Activated CD8-positive, alpha-beta memory T cell treated with anti-CD3 and anti-CD28 coated beads for 48 hours (primary cell): ENCODE measurements around the gene MYG1.
"Not testable (repeated sequence)": the region's sequence is repeated elsewhere in the genome, so short reads cannot be mapped to it uniquely, and the experiment has no call there.

Source experiments
- DNase-seq, 3 experiments: peaks; one replicate each; pipeline ENCODE4 v3.0.0-alpha.2; 2020; ENCODE audit warnings: low read depth in 2 of 3, low spot score in 2 of 3

MYG1 gene

DNA sequence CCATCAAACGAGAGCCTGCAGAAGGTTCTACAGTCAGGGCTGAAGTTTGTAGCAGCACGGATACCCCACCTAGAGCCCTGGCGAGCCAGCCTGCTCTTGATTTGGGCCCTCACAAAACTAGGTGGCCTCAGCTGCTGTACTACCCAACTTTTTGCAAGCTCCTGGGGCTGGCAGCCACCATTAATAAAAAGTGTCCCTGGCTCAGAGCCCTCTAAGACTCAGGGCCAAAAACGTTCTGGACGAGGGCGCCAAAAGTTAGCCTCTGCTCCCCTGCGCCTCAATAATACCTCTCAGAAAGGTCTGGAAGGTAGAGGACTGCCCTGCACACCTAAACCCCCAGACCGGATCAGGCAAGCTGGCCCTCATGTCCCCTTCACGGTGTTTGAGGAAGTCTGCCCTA is 13.0 kb upstream of the MYG1 start:
- DNase-seq: no peak

DNA sequence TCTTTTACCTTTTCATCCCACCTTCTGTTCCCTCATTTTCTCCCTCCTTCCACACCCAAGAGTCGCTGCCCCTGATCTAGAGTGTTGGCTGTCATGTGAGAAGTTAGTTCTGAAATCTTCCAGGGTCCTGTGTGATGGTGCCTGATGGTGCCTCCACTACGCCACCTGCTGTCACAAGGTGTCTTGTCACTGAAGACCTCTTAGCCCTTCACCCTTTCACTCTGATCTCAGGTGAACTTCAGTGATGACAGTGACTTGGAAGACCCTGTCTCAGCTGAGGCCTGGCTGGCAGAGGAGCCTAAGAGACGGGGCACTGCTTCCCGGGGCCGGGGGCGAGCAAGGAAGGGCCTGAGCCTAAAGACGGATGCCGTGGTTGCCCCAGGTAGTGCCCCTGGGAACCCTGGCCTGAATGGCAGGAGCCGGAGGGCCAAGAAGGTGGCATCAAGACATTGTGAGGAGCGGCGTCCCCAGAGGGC is 11.7 kb upstream of the MYG1 start:
- DNase-seq: no peak

DNA sequence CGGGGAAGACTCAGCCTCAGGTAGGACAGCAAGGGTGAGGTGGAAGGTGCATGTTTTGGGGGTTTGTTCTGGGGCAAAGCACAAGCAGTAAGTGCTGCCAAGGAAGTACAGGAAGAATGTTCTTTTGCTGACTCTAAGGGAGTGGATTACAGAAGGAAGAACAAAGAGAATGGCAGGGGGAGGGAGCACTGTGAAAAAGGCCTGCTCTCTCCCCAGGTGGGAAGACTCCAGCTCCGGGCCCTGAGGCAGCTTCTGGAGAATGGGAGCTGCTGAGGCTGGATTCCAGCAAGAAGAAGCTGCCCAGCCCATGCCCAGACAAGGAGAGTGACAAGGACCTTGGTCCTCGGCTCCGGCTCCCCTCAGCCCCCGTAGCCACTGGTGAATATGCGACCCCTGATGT is 11.2 kb upstream of the MYG1 start:
- no peak for DNase-seq

DNA sequence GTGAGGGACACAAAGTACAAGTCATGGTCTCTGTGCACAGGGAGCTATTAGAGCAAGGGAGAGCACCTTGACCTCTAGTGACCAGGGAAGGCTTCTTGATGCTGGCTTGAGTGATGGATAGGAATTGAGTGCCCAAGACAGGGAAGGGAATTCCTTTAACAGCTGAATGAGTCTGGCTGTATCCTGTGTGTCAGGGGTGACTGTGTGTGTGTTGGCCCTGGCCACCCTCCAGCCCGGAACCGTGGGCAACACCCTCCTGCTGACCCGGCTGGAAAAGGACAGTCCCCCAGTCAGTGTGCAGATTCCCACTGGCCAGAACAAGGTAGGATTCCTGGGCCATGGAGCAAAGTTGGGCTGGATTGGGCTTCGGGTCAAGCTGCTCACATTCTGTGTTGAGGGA is 9.6 kb upstream of the MYG1 start:
- no peak for DNase-seq

DNA sequence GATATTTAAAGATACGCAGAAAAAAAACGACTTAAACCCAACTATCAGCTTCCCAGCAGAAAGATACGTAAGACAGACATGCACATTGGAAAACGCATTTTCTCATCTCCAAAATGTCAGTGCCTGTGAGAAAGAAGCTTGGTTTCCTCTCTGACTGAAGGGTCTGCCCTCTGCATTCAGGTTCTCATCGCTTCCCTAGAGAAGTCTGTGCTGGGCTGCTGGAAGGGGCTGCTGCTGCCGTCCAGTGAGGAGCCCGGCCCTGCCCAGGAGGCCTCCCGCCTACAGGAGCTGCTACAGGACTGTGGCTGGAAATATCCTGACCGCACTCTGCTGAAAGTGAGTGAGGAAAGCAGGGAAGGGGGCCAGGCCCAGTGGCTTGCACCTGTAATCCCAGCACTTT is 8.8 kb upstream of the MYG1 start:
- no peak for DNase-seq

DNA sequence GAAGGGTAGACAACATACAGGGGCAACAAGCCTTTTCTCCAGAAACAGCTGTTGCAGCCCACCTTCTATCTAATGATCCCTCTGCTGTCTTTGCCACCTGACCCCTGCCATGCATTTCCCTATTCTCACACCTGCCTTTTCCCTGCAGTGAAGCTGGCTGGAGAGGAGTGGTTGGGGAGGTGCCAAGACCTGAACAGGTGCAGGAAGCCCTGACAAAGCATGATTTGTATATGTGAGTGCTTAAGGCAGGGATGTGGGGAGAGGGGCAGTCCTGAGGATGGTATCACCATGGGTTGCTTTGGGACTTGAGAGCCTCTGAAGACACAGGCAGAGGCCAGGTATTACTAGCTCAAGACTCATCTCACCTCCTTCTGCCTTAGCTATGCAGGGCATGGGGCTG is 7.1 kb upstream of the MYG1 start:
- DNase-seq: no peak

DNA sequence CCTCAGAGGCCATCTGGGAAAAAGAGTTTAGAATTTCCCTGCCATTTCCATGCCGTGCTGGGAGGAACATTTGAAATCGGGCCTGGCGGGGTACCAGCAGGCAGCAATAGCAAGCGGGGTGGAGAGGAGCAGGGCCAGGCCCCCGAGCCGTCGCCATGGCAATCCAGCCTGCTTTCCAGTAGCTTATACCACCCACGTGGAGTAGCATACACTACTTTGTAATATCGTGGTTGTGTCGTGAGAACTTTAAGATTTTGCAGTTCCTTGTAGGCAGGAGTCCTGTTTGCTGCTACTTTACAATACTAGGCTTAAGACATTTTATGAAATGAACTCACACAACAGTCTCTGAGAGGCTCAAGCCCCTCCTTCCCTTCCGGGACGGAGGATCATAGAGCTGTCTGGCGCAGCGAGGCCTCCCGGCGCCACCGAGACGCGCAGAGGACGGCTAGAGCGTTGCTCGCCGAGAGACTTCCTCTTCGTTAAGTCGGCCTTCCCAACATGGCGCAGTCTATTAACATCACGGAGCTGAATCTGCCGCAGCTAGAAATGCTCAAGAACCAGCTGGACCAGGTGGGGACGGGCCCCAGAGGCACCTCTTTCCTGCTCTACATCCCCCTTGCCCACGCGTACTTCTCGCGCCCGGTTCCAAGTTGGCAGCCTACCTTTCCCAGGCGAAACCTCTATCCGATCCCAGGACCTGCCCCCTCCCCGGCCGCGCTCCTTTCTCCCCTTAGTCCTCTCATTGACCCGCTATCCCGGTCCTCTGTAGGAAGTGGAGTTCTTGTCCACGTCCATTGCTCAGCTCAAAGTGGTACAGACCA is 4.2 kb upstream of the MYG1 start, which contains the start of gene PFDN5:
TSS of gene PFDN5 (plus strand) at position 473 of the 821 bp plus-strand sequence. CDS start at position 499, 26 bp downstream.
- DNase-seq: peak; percentile 55 to 68 (median 67)

DNA sequence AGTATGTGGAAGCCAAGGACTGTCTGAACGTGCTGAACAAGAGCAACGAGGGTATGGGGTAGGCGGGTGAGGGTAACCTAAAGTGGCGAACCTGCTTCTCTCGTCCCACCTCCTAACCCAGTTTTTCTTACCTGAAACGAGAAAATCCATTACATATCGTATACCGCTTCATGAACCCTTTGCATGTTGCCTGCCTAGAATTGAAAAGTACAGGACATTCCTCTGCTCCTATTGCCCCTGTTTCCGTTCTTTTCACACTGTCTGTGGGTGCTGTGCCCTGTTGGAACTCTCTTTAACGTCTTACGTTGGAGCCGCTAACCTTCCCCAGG is 3.6 kb upstream of the MYG1 start:
- no peak for DNase-seq

DNA sequence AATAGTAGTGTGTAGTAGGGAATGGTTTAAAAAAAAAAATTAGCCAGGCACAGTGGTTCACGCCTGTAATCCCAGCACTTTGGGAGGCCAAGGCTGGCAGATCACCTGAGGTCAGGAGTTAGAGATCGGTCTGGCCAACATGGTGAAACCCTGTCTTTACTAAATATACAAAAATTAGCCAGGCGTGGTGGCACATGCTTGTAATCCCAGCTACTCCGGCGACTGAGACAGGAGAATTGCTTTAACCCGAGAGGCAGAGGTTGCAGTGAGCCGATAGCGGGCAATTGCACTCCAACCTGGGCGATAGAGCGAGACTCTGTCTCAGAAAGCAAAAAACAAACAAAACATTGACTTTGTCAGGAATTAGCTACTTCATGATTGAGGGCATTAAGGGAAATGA is 2.4 kb upstream of the MYG1 start:
- not testable (repeated sequence) for DNase-seq

DNA sequence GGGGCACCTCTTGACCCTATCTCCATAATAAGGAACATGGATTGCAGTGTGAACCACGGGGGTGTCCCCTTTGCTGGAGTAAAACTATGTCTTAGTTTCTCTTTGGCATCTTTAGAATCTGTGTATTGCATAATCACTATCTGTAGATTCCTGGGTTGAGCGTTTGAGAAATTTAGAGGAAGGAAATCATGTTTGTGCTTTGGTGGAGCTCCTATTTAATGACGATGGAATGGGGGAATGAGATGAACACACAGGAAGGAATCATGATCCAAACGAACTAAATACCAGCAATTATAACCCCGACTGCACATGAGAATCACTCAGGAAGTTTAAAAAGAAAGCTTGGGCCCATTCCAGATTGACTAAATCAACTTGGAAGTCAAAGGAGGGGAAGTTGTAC is 1.3 kb upstream of the MYG1 start:
- no peak for DNase-seq

DNA sequence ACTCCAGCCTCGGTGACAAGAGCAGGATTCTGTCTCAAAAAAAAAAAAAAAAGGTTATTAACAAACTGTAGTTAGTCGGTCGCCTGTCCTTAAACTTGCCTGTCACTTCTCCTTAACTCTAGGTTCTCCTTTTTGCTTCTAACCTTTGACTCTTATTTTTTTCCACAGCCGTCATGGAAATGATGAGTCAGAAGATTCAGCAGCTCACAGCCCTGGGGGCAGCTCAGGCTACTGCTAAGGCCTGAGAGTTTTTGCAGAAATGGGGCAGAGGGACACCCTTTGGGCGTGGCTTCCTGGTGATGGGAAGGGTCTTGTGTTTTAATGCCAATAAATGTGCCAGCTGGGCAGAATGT is 418 bp upstream of the MYG1 start:
- DNase-seq: peak in 1 of 3 experiments; percentile 14

DNA sequence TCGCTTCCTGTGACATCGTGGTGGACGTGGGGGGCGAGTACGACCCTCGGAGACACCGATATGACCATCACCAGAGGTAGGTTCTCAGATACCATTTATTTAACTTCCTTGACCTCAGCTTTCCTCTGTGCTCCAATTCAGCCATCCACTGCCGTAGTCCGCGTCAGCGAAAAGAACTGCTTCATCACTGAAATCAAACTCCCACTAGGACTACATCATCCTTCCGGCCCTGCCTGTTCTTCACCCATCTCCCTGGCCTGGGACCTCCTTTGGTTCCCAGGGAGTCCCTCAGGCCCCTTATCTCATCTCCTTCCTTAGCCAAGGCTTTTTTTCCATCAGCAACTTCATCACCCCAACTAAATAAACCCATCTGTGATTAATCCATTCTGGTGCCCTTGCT is 692 bp downstream of the MYG1 start:
- no peak for DNase-seq

DNA sequence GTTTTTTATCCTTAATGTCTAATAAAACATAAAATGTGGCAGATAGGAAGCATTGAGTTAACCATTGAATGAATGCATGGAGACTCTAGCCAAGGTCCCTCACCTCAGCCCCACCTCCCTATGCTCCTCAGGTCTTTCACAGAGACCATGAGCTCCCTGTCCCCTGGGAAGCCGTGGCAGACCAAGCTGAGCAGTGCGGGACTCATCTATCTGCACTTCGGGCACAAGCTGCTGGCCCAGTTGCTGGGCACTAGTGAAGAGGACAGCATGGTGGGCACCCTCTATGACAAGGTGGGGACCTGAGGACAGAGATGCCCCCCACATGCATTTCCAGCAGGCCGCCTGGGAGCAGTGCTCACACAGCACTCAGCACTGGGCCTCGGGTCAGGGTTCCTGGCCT is 3.4 kb downstream of the MYG1 start:
- no peak for DNase-seq

DNA sequence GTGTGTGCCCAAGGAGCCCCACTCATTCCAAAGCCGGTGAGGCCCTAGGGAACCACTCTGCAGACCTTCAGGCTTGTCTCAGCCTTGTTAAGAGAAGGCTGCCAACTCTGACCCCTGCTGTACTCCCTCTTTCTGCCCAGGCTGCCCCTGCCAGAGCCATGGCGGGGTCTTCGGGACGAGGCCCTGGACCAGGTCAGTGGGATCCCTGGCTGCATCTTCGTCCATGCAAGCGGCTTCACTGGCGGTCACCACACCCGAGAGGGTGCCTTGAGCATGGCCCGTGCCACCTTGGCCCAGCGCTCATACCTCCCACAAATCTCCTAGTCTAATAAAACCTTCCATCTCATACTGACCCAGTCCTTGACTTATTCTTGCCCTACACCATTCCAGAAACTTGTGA is 7.3 kb downstream of the MYG1 start:
- no peak for DNase-seq

DNA sequence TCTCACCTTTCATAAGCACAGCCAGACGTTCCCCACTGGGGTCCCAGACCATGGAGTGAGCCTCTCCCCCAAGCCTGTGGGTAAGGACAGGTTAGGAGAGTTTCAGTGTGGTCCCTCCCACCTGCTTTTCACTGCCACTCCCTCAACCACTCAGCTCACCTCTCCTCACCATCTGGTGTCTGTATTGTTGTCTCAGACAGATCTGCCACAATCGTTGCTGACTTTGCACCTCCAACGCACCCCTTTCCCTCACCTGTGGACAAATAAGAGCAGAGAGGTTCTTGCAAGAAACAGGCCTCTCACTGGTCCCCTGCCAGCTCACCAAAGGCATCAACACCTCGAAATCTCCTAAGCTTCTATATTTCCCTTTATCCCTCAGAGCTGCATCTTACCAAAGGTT is 8.8 kb downstream of the MYG1 start:
- DNase-seq: no peak

DNA sequence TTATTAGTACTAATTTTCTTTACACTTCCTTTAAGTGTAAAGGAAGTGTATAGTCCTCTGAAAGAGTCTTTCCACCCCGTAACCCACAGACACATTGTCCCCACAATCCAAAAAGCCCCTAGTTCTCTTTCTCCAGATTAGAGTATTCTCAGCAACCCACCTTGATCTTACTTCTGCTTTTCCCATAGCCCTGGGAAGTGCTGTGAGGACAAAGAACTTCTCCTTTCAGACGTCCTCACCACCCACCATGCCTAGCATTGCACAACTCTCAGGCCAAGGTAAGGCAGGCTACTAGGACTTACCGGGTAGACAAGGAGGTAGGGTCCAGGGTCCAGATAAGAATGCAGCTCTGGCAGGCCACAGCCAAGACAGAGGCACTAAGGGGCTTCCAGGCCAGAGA is 14.5 kb downstream of the MYG1 start:
- DNase-seq: no peak

DNA sequence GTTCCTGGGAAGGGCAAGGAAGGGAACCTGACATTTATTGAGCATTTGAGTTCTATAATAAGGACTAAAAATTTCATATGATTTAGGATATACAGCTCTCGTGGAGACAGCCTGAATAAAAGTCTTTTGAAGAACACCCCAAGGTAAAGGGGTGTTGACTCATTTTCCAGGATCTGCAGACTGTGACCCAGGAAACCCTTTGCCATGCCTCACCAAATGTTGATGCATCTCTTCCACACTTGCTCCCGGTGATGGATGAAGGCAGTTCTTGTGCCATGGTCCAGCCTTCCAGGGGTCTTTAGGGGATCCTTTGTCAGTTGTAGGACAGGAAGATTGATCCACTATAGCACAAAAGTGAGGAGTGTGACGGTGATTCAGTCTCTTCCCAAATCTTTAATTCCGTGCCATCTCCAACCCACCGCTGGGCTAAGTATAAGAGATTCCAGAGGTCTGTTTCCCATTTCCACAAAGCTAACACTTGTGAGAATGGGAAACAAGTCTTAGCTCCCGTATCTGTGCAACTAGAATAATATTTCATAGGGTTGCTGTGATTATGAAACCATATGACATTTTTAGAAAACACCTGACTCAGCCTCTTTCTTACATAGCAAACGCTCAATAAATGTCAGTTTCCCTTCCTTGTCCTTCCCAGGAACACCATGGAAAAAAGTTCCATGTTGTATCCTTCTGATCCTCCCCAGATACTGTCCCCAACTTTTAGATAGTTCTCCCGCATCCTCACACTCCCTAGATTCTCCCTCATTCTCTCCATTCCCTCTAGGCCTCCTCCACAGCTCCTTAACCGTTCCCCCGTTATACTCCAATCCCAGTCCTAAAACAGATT is 21.1 kb downstream of the MYG1 start:
- DNase-seq: no peak

DNA sequence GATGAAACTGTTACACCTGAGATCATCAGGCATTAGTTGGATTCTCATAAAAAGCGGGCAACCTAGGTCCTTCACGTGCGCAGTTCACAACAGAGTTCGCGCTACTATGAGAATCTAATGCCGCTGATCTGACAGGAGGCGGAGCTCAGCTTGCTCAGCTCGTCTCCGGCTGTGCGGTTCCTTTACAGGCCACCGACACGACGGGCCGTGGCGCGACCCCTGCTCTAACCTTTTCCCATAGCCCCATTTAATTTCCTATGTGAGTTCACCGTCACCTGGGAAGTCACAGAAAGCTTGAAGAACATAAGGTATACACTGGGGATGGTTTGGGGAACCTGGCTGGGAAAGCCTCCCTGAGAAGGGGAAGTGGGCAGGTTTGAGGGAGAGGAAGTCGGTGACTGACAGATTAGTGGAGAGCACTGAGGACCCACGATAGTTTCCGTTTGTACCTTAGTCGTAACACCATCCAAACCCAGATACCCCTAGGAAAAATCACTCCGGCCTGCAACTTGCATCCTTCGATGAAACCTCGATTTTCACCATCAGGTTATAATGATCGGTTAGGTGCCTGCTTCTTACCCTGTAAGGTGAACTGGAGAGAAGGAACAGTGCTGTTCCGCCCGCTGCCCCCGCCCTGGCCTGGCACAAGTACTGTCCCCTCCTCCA is 24.8 kb downstream of the MYG1 start:
- DNase-seq: peak in 1 of 3 experiments; percentile 49

DNA sequence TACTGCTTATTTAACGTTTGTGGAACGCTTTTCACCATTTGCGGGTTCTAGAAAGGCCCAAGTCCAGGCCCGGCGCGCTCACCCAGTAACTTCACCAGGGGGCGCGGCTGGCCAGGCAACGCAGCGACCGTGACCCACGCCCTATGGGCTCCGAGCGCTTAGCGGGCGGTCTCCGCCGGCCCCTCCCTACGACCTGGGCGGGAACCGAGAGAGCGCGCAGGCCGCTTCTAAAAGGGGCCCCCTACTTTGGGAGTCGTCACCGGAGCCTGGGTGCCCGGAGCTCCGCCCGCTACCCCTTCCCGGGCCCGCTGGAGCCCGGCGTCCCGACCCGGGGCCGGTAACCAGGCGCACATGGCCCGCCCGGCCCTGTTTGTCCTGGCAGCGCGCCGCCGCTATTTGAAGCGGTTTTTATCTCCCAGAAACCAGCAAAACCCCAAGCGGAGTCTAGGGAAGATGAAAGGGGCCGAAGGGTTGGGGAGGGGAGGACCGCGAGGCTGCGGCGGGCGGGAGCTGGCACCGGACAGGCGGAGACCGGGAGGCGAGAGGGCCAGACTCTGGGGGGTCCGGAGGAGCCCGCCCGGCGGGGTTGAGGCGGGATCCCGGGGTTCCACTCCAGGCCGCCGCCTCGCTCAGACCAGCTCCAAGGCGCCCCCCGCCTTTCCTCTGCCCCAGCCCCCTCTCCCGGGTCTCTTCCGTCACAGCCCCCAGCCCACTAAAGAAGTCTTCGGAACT is 25.4 kb downstream of the MYG1 start:
- DNase-seq: peak; percentile 40 to 83 (median 68)

DNA sequence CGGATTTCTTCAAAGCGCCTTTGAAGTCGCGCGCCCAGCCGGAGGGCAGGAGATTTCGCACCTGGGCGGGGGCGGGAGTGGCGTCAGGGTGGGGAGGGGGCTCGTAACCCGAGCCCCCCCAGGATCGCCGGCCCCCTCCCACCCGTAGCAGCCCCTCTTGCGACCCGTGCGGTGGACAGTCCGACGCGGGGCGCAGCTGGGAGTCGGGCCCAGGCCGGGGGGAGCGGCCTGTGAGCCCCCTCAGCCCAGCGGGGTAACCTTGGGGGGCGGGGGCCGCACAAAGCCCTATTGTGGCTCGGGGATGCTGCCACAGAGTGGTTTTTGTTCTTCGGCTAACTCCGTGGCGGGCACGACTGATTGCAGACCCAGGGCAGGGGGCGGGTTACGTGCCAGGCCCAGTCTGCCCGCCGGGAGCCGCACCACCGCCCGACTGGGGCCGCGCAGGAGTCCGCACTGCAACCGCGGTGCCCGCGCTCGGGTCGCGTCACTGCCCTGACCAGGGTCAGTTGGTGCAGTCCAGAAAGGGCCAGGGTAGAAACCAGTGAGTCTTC is 26.1 kb downstream of the MYG1 start:
- no peak for DNase-seq
